PFSK-1 (cell line): ENCODE results near the gene PTDSS2.

Experiments
- SIN3A ChIP-seq: IDR thresholded peaks from 2 replicates; pipeline ENCODE4 v1.6.1; 2012; ENCODE audit warnings: mild to moderate bottlenecking, low read length, moderate library complexity, borderline replicate concordance; ENCODE audit not compliant: insufficient read depth
- TAF1 ChIP-seq: IDR thresholded peaks from 2 replicates; pipeline ENCODE4 v1.6.1; 2012; ENCODE audit warnings: low read length, control low read depth, borderline replicate concordance; ENCODE audit not compliant: insufficient read depth

DNA sequence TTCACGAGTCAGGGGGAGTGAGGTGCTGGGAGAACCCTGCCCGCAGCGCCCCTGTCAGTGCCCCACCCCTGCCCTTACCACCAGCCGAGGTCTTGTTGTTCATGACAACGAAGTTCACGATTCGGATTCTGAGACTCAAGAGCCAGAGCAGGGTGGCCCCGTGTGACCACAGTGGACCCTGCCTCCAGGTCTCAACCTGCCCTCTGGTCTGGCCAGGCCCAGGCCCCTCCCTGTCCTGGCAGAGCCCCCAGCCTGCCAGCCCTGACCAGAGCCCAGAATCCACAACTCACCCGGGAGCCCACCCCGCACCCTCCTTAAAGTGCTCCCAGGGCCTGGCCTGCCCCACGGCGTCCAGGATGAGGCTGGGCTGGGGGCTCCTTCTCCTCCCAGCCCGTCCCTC lies 18.2 kb upstream of the PTDSS2 start:
- no peak for TF ChIP-seq SIN3A
- TF ChIP-seq TAF1 = no peak
